Measurements from ENCODE around the gene GNAS-AS1.
"Not testable (repeated sequence)": the region's sequence is repeated elsewhere in the genome, so short reads cannot be mapped to it uniquely, and the experiment has no call there.

Gene GNAS-AS1

GRCh38 chr20:58826271-58826670, 24.4 kb downstream of the GNAS-AS1 start:
- no peak overlapping the region for H3K27ac Mint-ChIP-seq

DNA sequence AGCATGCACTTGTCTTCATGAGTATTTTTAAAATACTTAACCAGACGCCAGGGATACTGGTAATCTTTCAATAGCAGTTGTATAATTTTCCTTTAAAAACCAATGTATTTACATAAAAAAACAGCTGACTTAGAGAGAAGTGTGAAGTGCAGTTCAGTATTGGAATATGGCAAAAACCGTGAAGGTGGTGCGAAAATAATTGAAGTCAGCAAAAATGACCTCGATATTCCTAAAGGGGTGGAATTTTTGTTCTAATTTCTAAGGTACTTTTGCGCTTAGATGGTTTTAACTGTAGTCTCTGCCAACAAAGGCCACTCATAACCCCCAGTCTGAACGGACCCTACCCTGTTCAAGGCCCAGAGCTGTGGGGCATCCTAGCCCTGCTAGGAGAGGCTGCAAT, 25.3 kb downstream of the GNAS-AS1 start:
- peaks cover 11% of the 10 kb centered on the region for H3K36me3 Mint-ChIP-seq (ENCODE audit: low read depth)
- no peaks in the 10 kb centered on the region for H3K4me1 Mint-ChIP-seq (ENCODE audit: low read depth)
- H3K27ac Mint-ChIP-seq, result no peak overlapping the region
- peaks cover 11% of the 10 kb centered on the region for H3K9me3 Mint-ChIP-seq
- no peak for DNase-seq (ENCODE audit: low spot score)
- H3K4me3 Mint-ChIP-seq, result no peak overlapping the region
- no peaks in the 10 kb centered on the region for H3K27me3 Mint-ChIP-seq (ENCODE audit: low read depth)

More at GRCh38 chr20:58826271-58826670, 24.4 kb downstream of the GNAS-AS1 start:
- H3K27me3 Mint-ChIP-seq (ENCODE audit: low read depth), result no peaks in the 10 kb centered on the region
- H3K36me3 Mint-ChIP-seq (ENCODE audit: low read depth), result peaks cover 8% of the 10 kb centered on the region
- H3K9me3 Mint-ChIP-seq, result peaks cover 7% of the 10 kb centered on the region
- no peak for DNase-seq (ENCODE audit: low spot score)
- no peaks in the 10 kb centered on the region for H3K4me1 Mint-ChIP-seq (ENCODE audit: low read depth)
- H3K4me3 Mint-ChIP-seq, result no peak overlapping the region

DNA sequence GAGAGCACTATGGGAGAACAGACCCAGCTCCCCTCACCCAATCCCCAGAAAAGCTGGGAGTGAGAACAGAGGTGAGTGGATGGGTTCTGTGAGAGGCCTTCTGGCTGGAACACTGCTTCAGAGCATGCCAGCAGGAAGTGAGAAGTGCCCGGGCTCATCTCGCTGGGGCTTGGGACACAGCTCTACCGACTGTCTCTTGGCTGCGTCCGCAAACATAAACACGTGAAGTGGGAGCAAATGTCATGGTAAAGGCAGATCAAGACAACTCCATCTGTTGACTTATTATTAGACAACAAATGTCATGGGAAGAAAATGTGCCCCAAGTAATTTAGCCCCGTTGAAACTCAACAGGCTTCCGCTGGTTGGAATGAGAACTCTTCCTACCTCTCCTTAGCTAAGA, 25.9 kb downstream of the GNAS-AS1 start:
- no peak for DNase-seq (ENCODE audit: low spot score)
- peaks cover 11% of the 10 kb centered on the region for H3K36me3 Mint-ChIP-seq (ENCODE audit: low read depth)
- no peaks in the 10 kb centered on the region for H3K27me3 Mint-ChIP-seq (ENCODE audit: low read depth)
- no peak overlapping the region for H3K4me3 Mint-ChIP-seq
- H3K27ac Mint-ChIP-seq, result no peak overlapping the region
- peaks cover 12% of the 10 kb centered on the region for H3K9me3 Mint-ChIP-seq
- no peaks in the 10 kb centered on the region for H3K4me1 Mint-ChIP-seq (ENCODE audit: low read depth)

- peaks cover 12% of the 10 kb centered on the region for H3K9me3 Mint-ChIP-seq
- H3K36me3 Mint-ChIP-seq (ENCODE audit: low read depth), result peaks cover 17% of the 10 kb centered on the region
- peaks cover 12% of the 10 kb centered on the region for H3K4me1 Mint-ChIP-seq (ENCODE audit: low read depth)
- no peaks in the 10 kb centered on the region for H3K27me3 Mint-ChIP-seq (ENCODE audit: low read depth)
- H3K4me3 Mint-ChIP-seq, result no peak overlapping the region
- DNase-seq (ENCODE audit: low spot score), result no peak
- no peak overlapping the region for H3K27ac Mint-ChIP-seq
Observed at GRCh38 chr20:58822748-58823730, 27.7 kb downstream of the GNAS-AS1 start.

DNA sequence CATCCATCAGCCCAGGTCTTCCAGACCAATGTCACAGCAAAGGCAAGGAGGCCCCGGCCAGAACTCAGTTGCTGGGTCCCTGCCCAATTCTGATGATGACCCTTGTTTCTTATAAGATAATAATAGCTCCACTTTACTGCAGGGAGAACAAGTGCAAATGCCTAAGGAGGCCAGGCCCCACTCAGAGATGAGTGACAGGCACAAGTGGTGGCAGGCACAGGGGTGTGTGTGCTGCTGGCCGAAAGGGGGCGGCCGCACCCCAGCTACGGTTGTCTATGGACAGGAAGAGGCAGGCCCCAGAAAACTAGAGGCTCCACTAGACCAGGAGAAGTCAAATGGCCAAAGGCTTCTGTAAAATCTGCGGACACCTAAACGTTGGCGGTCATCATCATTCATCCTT, 28.6 kb downstream of the GNAS-AS1 start:
- H3K36me3 Mint-ChIP-seq (ENCODE audit: low read depth), result peaks cover 20% of the 10 kb centered on the region
- no peak for DNase-seq (ENCODE audit: low spot score)
- H3K4me3 Mint-ChIP-seq, result no peak overlapping the region
- H3K4me1 Mint-ChIP-seq (ENCODE audit: low read depth), result peaks cover 12% of the 10 kb centered on the region
- H3K27me3 Mint-ChIP-seq (ENCODE audit: low read depth), result no peaks in the 10 kb centered on the region
- no peak overlapping the region for H3K27ac Mint-ChIP-seq
- peaks cover 12% of the 10 kb centered on the region for H3K9me3 Mint-ChIP-seq

DNA sequence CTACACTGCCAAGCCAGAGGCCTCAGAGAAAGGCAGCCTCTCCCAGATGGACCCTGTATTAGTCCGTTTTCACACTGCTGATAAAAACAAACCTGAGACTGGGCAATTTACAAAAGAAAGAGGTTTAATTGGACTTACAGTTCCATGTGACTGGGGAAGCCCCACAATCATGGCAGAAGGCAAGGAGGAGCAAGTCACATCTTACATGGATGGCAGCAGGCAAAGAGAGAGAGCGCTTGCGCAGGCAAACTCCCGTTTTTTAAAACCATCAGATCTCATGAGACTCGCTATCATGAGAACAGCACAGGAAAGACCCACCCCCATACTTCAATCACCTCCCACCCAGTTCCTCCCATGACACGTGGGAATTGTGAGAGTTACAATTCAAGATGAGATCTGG, 30.2 kb downstream of the GNAS-AS1 start:
- H3K27ac Mint-ChIP-seq; H3K27me3 Mint-ChIP-seq (ENCODE audit: low read depth); H3K4me3 Mint-ChIP-seq; DNase-seq (ENCODE audit: low spot score): not testable (repeated sequence)
- peaks cover 20% of the 10 kb centered on the region for H3K36me3 Mint-ChIP-seq (ENCODE audit: low read depth)
- H3K4me1 Mint-ChIP-seq (ENCODE audit: low read depth), result peaks cover 12% of the 10 kb centered on the region
- H3K9me3 Mint-ChIP-seq, result peaks cover 12% of the 10 kb centered on the region

GRCh38 chr20:58819921-58820320, 30.8 kb downstream of the GNAS-AS1 start:
- Mint-ChIP-seq H3K36me3 (ENCODE audit: low read depth) (peaks cover 20% of the 10 kb centered on the region), H3K27me3 (ENCODE audit: low read depth) (no peaks in the 10 kb centered on the region), H3K27ac (no peak overlapping the region), H3K4me3 (no peak overlapping the region), H3K4me1 (ENCODE audit: low read depth) (peaks cover 12% of the 10 kb centered on the region), H3K9me3 (peaks cover 12% of the 10 kb centered on the region)
- no peak for DNase-seq (ENCODE audit: low spot score)

GRCh38 chr20:58818586-58819285, 32.0 kb downstream of the GNAS-AS1 start:
- peak; percentile 87 for DNase-seq (ENCODE audit: low spot score)
- H3K4me3 Mint-ChIP-seq, result peak overlapping the region; percentile 10
- H3K36me3 Mint-ChIP-seq (ENCODE audit: low read depth), result peaks cover 20% of the 10 kb centered on the region
- H3K27me3 Mint-ChIP-seq (ENCODE audit: low read depth), result peaks cover 3% of the 10 kb centered on the region
- peaks cover 12% of the 10 kb centered on the region for H3K9me3 Mint-ChIP-seq
- H3K4me1 Mint-ChIP-seq (ENCODE audit: low read depth), result peaks cover 12% of the 10 kb centered on the region
- no peak overlapping the region for H3K27ac Mint-ChIP-seq

DNA sequence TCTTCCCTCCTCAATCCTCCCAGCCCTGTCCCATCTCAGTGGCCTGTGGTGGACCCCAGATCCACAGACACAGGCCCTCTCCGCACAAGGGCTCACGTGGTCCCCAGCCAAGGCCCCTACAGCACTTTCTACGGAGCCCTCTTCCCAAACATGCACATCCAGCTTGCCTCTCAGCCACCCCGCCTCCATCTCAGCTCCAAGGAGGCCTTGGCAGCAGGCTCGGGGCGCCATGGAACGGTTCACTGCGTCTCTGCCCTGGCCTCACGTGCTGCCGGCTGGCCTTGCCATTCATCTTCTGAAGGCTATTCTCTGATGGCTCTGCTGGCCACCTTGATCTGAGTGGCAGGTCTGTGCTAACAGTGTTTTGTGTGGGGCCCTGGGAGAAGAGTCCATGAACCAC, 33.0 kb downstream of the GNAS-AS1 start:
- H3K9me3 Mint-ChIP-seq, result peaks cover 12% of the 10 kb centered on the region
- peaks cover 12% of the 10 kb centered on the region for H3K4me1 Mint-ChIP-seq (ENCODE audit: low read depth)
- no peak overlapping the region for H3K27ac Mint-ChIP-seq
- no peak for DNase-seq (ENCODE audit: low spot score)
- no peak overlapping the region for H3K4me3 Mint-ChIP-seq
- peaks cover 20% of the 10 kb centered on the region for H3K36me3 Mint-ChIP-seq (ENCODE audit: low read depth)
- H3K27me3 Mint-ChIP-seq (ENCODE audit: low read depth), result peaks cover 7% of the 10 kb centered on the region

- no peak for DNase-seq (ENCODE audit: low spot score)
Observed at GRCh38 chr20:58816957-58817651, 33.6 kb downstream of the GNAS-AS1 start.

DNA sequence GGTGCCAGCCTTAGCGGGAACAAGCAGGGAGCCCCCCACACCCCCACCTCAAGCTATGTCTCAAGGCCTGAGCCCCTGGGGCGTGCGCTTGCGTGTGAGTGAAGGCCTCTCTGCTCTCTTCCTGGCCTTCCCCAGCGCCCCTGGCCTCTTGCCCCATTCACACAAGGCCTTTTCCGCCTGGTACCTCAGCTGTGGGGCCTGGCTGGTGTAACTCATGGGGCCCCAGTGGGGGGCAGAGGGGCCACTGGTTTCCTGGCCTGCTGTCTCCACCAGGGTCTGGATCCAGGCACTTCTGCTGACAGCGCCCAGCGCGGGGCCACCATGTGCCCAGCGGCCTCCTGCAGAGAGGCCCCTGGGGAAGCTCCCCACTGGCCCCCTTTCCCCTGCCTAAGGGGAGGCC, 34.7 kb downstream of the GNAS-AS1 start:
- Mint-ChIP-seq H3K36me3 (ENCODE audit: low read depth) (peaks cover 14% of the 10 kb centered on the region), H3K4me3 (no peak overlapping the region), H3K9me3 (peaks cover 7% of the 10 kb centered on the region), H3K27ac (no peak overlapping the region), H3K4me1 (ENCODE audit: low read depth) (peaks cover 12% of the 10 kb centered on the region), H3K27me3 (ENCODE audit: low read depth) (peaks cover 11% of the 10 kb centered on the region)
- no peak for DNase-seq (ENCODE audit: low spot score)

More at GRCh38 chr20:58816957-58817651, 33.6 kb downstream of the GNAS-AS1 start:
- Mint-ChIP-seq H3K36me3 (ENCODE audit: low read depth) (peaks cover 20% of the 10 kb centered on the region), H3K27ac (no peak overlapping the region), H3K4me3 (no peak overlapping the region), H3K27me3 (ENCODE audit: low read depth) (peaks cover 7% of the 10 kb centered on the region), H3K4me1 (ENCODE audit: low read depth) (peaks cover 12% of the 10 kb centered on the region), H3K9me3 (peaks cover 12% of the 10 kb centered on the region)

DNA sequence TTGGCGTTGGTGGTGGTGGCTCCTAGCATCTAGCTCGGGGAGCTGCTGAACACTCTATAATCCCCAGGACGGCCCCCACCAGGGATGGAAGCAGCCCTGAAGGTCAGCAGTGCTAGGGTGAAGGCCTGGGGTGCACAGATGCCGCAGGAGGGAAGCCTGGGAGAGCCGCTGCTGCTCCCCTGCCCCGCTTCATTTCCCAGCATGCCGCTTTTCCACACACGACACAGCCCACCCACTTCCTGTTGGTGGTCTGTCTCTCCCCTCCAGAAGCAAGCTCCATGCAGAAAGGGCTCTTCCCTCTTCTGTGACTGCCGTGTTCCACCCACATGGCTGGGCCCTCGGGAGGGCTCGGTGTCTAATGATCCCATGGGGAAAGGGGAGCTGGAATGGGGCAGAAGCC, 35.3 kb downstream of the GNAS-AS1 start:
- H3K27ac Mint-ChIP-seq, result no peak overlapping the region
- no peak for DNase-seq (ENCODE audit: low spot score)
- no peak overlapping the region for H3K4me3 Mint-ChIP-seq
- peaks cover 12% of the 10 kb centered on the region for H3K4me1 Mint-ChIP-seq (ENCODE audit: low read depth)
- H3K9me3 Mint-ChIP-seq, result peaks cover 1% of the 10 kb centered on the region
- H3K27me3 Mint-ChIP-seq (ENCODE audit: low read depth), result peaks cover 12% of the 10 kb centered on the region
- H3K36me3 Mint-ChIP-seq (ENCODE audit: low read depth), result peaks cover 10% of the 10 kb centered on the region

DNA sequence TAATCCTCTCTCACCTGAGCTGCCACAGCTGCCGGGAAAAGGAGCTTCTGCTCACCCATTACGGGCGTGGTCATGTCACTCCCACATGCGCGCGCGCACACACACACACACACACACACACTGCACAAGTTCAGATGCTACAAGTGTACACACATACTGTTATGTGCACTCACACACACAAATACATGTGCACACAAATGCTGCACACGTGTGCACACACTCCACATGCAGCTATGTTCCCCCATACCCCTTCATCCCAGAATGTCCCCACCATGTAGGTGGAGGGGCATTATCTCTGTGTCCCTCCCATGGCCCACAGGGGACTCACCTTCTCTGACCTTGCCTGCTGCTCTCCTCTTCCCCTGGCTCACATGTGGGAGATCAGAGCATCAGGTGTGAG, 37.3 kb downstream of the GNAS-AS1 start:
- Mint-ChIP-seq H3K27ac (no peak overlapping the region), H3K9me3 (no peaks in the 10 kb centered on the region), H3K4me3 (no peak overlapping the region), H3K27me3 (ENCODE audit: low read depth) (peaks cover 12% of the 10 kb centered on the region), H3K4me1 (ENCODE audit: low read depth) (peaks cover 2% of the 10 kb centered on the region), H3K36me3 (ENCODE audit: low read depth) (peaks cover 3% of the 10 kb centered on the region)
- no peak for DNase-seq (ENCODE audit: low spot score)

DNA sequence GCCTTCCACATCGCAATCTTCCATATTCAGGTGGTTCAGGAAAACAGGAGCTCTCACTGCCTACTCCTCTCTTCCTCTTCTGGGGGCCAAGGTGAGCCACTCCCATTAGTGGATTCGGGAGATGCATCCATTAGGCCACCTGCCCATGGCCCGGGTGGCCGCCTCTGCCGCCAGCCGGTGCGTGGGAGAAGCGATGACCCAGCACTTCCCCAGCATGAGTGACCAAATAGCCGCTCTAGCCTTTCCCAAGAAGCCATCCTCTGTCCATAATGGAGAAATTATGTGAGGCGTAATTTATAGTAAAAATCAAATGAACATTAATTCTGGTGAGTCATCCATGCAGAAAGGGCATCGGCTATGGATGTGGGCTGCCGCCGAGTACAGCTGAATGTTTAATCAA, 39.4 kb downstream of the GNAS-AS1 start:
- no peak for DNase-seq (ENCODE audit: low spot score)
- no peak overlapping the region for H3K4me3 Mint-ChIP-seq
- H3K27me3 Mint-ChIP-seq (ENCODE audit: low read depth), result peaks cover 18% of the 10 kb centered on the region
- no peaks in the 10 kb centered on the region for H3K36me3 Mint-ChIP-seq (ENCODE audit: low read depth)
- no peak overlapping the region for H3K27ac Mint-ChIP-seq
- no peaks in the 10 kb centered on the region for H3K9me3 Mint-ChIP-seq
- no peaks in the 10 kb centered on the region for H3K4me1 Mint-ChIP-seq (ENCODE audit: low read depth)

All from T-helper 2 cell treated with Interferon-gamma antibody and Interleukin-4, amounts not matched to agents 5 μg/mL and 100 μg/mL, for 36 hours (primary cell).